Activated CD4-positive, CD25-positive, alpha-beta regulatory T cell treated with anti-CD3 and anti-CD28 coated beads, Interleukin-2, amount 50 U/mL, for 24 hours (primary cell): Measurements from ENCODE around the gene ACSF2.
A peak's percentile ranks its signal among the peaks of the same experiment; 100 is the strongest.
"Not testable (repeated sequence)": the region's sequence is repeated elsewhere in the genome, so short reads cannot be mapped to it uniquely, and the experiment has no call there.

Source experiments
- ATAC-seq, 2 donors: fragments of 150-1000 bp; cut with Tn5 transposase; one replicate each; pipeline ENCODE4 v1.10.0; 2021; ENCODE audit warnings: mild to moderate bottlenecking in 1 of 2, moderate library complexity in 1 of 2

ACSF2 gene

GRCh38 chr17:50464736-50465135 lies 38.7 kb downstream of the ACSF2 start:
- ATAC-seq = no peak

DNA sequence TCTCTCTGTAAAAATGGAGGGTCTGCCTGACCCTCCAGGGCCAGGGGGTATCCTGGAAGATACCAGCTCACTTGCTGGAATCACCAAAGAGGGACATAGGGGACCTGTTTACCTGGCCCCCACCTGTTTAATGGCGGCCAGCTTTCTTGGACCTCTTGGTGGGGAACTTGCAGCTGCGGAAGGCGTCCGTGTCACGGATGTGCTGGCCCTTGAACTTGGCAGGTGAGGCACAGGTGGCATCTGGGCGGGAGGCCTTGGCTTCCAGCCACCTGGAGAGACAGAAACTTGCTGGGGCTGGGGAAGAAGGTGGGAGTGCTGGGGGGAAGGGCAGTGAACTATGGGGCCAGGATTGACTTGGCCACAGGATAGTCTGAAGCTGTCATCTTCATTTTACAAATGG lies 39.2 kb downstream of the ACSF2 start:
- ATAC-seq = no peak

- no peak for ATAC-seq
Measured at GRCh38 chr17:50465635-50466034, 39.6 kb downstream of the ACSF2 start.

DNA sequence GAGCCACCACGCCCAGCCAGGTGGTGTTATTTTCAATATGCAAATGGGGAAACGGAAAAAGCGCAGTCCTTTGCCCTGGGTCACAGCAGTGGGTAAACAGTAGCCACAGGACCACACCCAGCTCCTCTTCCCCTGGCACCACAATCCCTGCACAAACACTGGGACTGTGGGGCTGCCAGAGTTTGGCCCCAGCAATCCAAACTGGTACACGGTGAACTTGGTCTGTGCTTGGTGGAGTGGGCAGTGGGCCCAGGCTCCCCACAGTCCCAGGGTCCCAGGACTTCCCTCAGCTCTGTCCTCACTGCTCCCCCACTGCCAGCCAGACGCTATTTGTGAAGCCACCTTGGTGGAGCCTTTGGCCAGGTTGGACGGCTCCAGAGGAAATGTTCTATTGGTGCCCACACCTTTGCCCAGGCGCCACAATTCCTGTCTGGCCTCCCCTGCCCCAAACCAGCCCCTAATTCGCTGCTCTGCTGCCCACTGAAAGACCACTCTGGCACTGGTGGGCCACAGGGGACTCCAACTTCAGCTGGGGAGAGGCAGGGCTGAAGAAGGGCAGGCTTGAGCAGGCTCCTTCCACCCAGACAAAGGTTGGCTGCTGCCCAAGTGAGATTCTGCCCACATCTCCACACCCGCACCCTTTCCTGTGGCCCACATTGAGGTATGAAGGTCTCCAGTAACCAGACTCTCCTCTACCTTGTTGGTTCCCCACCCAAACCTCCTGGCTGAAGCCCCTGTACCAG lies 40.5 kb downstream of the ACSF2 start:
- no peak for ATAC-seq

- ATAC-seq = no peak
Measured at GRCh38 chr17:50467114-50467854, 41.3 kb downstream of the ACSF2 start.

- ATAC-seq = no peak
Measured at GRCh38 chr17:50467855-50468303, 41.9 kb downstream of the ACSF2 start.

GRCh38 chr17:50468304-50469207 lies 42.5 kb downstream of the ACSF2 start, which contains the start of gene CHAD:
Gene CHAD (minus strand): TSS chr17:50468880. CDS start chr17:50468813, 67 bp downstream.
- ATAC-seq = peak in 1 of 2 donors; percentile 25

- ATAC-seq = no peak
Measured at GRCh38 chr17:50469208-50469605, 43.2 kb downstream of the ACSF2 start.

DNA sequence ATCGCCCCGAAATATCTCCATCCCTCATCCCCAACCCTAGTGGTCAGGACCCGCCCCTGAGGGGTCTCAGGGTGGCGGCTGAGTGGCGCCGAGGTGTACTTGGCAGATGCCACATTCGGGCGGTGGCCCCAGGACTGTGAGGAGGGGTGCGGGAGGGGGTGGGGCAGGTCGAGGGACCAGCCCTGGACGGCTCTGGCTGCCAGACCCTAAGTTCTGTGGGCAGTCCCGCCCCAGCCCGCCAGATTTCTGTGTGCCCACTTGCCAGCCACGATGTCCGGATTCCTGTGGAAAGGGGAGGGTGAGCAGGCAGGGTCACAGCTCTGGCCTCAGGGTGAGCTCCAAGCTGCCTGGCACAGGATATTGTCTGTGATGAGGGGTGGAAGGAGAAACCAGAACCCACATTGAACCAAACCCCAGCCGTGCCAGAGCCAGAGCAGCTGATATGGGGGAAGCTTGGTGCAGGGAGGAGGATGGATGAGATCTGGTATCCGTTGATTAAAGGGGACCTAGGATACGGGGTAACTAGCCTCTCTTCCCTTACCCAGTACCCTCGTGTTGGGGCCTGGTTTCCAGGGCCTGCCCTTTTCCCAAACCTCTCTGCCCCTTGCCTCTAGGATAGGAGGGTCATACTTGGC lies 43.8 kb downstream of the ACSF2 start:
- ATAC-seq = no peak

DNA sequence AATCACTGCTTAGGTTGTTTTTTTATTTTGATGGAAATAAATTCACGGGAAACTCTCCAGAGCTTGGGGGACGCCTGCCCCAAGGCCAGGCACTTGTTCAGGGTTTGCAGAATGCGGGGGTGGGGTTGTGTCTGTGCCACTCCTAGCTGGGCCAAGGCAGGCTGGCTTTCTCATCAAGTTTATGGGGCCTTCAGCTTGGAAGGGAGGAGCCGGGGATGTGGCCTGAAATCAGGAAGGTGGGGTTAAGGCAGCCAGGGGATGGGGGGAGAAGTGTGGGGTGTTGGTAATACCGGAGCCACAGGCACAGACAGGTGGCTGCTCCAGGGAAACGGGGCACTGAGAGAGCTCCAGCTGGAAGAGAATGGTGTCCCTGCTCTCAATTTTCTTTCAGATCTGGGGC lies 44.4 kb downstream of the ACSF2 start:
- ATAC-seq = no peak

- no peak for ATAC-seq
Measured at GRCh38 chr17:50471009-50471905, 45.2 kb downstream of the ACSF2 start.

- no peak for ATAC-seq
Measured at GRCh38 chr17:50472286-50472685, 46.3 kb downstream of the ACSF2 start.

DNA sequence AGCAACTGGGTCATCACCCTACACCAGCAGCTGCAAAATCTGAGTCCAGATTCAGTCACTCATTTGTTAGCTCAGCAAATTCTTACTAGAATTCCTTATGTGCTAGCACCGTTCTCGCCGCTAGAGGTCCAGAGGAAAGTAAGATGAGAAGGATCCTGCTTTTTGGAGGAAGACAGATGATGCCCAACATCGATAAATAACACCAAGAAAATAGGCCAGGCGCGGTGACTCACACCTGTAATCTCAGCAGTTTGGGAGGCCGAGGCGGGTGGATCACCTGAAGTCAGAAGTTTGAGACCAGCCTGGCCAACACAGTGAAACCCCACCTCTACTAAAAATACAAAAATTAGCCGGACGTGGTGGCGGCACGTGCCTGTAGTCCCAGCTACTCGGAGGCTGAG lies 46.7 kb downstream of the ACSF2 start:
- ATAC-seq = not testable (repeated sequence)

GRCh38 chr17:50473901-50474300 lies 47.9 kb downstream of the ACSF2 start:
- no peak for ATAC-seq

DNA sequence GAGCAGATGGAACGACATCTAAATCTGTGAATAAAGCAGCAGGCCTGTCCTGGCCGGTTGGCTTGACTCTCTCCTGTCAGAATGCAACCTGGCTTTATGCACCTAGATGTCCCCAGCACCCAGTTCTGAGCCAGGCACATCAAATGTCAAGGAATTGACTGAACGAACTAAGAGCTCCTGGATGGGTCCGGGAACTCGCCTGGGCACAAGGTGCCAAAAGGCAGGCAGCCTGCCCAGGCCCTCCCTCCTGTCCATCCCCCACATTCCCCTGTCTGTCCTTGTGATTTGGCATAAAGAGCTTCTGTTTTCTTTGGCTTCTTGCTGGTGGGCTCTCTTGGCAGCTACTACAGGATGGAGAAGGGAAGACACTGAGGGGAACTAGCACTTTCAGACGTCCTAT lies 48.5 kb downstream of the ACSF2 start:
- ATAC-seq = no peak

DNA sequence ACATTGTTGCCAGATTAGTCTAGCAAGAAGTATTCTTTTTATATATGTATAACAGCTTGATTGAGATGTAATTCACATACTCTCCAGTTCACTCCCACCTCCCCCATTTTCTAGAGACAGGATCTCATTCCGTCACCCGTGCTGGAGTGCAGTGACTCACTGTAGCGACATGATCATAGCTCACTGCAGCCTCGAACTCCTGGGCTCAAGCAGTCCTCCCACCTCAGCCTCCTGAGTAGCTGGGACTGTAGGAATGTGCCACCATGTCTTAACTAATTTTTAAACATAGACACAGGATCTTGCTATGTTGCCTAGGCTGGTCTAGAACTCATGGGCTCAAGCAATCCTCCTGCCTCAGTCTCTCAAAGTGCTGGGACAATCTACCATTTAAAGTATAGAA lies 49.3 kb downstream of the ACSF2 start:
- ATAC-seq = no peak

DNA sequence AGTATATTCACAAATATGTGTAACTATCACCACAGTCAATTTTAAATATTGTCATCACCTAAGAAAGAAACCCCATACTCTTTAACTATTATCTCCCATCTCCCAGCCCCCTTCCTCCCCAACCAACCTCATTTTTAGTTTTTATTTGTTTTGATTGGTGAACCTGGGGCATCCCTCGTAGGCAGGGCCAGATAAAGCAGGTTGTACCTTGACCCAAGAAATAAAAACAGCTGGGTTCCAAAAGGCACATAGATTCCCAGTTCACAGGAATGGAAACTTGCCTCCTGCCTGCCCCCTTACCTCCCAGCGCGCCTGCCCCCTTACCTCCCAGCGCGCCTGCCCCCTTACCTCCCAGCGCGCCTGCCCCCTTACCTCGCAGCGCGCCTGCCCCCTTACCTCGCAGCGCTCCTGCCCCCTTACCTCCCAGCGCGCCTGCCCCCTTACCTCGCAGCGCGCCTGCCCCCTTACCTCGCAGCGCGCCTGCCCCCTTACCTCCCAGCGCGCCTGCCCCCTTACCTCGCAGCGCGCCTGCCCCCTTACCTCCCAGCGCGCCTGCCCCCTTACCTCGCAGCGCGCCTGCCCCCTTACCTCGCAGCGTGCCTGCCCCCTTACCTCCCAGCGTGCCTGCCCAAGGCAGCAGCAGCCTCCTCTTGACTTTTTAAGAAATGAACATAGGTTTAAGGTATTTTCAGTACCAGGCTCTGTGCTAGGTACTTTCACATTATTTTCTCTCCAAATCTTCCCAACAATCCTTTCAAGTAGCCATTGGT lies 49.9 kb downstream of the ACSF2 start:
- ATAC-seq = not testable (repeated sequence)

DNA sequence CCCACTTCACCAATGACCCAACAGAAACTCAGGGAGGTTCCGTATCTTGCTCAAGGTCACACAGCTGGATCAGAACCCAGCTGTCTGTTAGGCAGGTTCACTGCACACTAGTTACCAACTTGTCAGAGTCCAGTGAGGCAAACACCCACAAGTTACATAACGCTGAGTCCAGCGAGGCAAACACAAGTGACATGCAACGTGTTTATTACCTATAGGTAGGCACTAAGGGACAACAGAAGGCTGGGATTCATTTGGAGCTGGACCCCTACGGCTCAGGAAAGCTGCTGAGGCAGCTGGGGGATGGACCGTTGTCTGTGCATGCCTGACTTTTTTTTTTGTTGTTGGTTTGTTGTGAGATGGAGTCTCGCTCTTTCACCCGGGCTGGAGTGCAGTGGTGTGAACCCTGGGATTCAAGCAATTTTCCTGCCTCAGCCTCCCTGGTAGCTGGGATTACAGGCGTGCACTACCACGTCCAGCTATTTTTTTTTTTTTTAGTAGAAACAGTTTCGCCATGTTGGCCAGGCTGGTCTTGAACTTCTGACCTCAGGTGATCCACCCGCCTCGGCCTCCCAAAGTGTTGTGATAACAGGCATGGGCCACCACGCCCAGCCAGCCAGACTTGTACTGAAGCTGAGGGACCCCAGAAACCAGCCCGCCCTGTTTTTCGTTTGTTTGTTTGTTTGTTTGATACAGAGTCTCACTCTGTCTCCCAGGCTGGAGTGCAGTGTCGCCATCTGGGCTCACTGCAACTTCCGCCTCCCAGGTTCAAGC lies 50.7 kb downstream of the ACSF2 start:
- no peak for ATAC-seq

GRCh38 chr17:50477976-50478375 lies 52.0 kb downstream of the ACSF2 start:
- no peak for ATAC-seq
